Activated CD8-positive, alpha-beta T cell treated with anti-CD3 and anti-CD28 coated beads for 36 hours (primary cell): ENCODE results near the gene LGR4. TPM values are rescaled to one million over a fixed set of nuclear protein-coding genes. Genes with fewer than 3 reads are reported as not detected.

Experiments
- ATAC-seq: fragments of 200-7000 bp; cut with Tn5 transposase; one replicate; pipeline ENCODE4 v1.10.0; 2021; ENCODE audit warnings: mild to moderate bottlenecking, moderate library complexity
- CTCF ChIA-PET: fragments of 350-600 bp; sonication (Branson Sonifier 250); formaldehyde crosslinking; loops from one replicate; lab custom pipeline; 2021; ENCODE audit warnings: antibody characterized with exemption; lab: Charles Lee
- POLR2A ChIA-PET: fragments of 350-600 bp; sonication (Branson Sonifier 250); formaldehyde crosslinking; loops from one replicate; lab custom pipeline; 2021; ENCODE audit warnings: antibody characterized with exemption; lab: Charles Lee
- DNase-seq: peaks from one replicate; pipeline ENCODE4 v3.0.0-alpha.2; 2020
- H3K27ac Mint-ChIP-seq: one replicate; pipeline ENCODE4 v1.8.0; 2021; ENCODE audit warnings: mild to moderate bottlenecking, mixed read lengths
- H3K27me3 Mint-ChIP-seq: one replicate; pipeline ENCODE4 v1.8.0; 2021; ENCODE audit warnings: mixed read lengths
- H3K36me3 Mint-ChIP-seq: one replicate; pipeline ENCODE4 v1.8.0; 2021; ENCODE audit warnings: low read depth, mixed read lengths
- H3K4me1 Mint-ChIP-seq: one replicate; pipeline ENCODE4 v1.8.0; 2021; ENCODE audit warnings: low read depth, mixed read lengths
- H3K4me3 Mint-ChIP-seq: one replicate; pipeline ENCODE4 v1.8.0; 2021; ENCODE audit warnings: mild to moderate bottlenecking, moderate library complexity, mixed read lengths
- H3K9me3 Mint-ChIP-seq: one replicate; pipeline ENCODE4 v1.8.0; 2021; ENCODE audit warnings: mixed read lengths
- intact Hi-C: fragments of 100-400 bp; cut with micrococcal nuclease; formaldehyde crosslinking; loops from one replicate; pipeline ENCODE4 v1.10.0; 2022
- total RNA-seq, 2 experiments: library from RNA; stranded (reverse); gene quantifications; one replicate each; pipeline ENCODE4 v1.2.3, GENCODE V29; 2021
- TF ChIP-seq, protein P1 (sequence below): fragments of 200-600 bp; IDR thresholded peaks from one replicate; pipeline ENCODE4 v1.8.0; 2022; ENCODE audit warnings: antibody characterized with exemption, mild to moderate bottlenecking

Gene LGR4
- total RNA-seq, 2 experiments from 2014 or later = 0.09 TPM; not detected in 1

- POLR2A ChIA-PET = no interaction called here
These were observed 46.8 kb downstream of the LGR4 start for GRCh38 chr11:27425814-27426213.

GRCh38 chr11:27423125-27423524 is 49.5 kb downstream of the LGR4 start:
- Mint-ChIP-seq H3K36me3 (no peaks in the 10 kb centered on the region), H3K9me3 (no peaks in the 10 kb centered on the region), H3K27me3 (peaks cover 3% of the 10 kb centered on the region), H3K4me3 (no peak overlapping the region), H3K27ac (no peak overlapping the region), H3K4me1 (no peaks in the 10 kb centered on the region)
- no peak for ATAC-seq
- POLR2A ChIA-PET = no interaction called here
- no peak for DNase-seq
- CTCF ChIA-PET = interaction anchor here (1.1 kb wide), 1 partner anchor 26 kb away, joined by 3 read pairs; no protein-coding TSS in a partner anchor
- intact Hi-C loops = no loop called here
- TF ChIP-seq, protein P1, sequence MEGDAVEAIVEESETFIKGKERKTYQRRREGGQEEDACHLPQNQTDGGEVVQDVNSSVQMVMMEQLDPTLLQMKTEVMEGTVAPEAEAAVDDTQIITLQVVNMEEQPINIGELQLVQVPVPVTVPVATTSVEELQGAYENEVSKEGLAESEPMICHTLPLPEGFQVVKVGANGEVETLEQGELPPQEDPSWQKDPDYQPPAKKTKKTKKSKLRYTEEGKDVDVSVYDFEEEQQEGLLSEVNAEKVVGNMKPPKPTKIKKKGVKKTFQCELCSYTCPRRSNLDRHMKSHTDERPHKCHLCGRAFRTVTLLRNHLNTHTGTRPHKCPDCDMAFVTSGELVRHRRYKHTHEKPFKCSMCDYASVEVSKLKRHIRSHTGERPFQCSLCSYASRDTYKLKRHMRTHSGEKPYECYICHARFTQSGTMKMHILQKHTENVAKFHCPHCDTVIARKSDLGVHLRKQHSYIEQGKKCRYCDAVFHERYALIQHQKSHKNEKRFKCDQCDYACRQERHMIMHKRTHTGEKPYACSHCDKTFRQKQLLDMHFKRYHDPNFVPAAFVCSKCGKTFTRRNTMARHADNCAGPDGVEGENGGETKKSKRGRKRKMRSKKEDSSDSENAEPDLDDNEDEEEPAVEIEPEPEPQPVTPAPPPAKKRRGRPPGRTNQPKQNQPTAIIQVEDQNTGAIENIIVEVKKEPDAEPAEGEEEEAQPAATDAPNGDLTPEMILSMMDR = no peak

More at GRCh38 chr11:27425814-27426213, 46.8 kb downstream of the LGR4 start:
- Mint-ChIP-seq H3K27me3 (no peaks in the 10 kb centered on the region), H3K4me1 (no peaks in the 10 kb centered on the region), H3K36me3 (no peaks in the 10 kb centered on the region), H3K4me3 (no peak overlapping the region), H3K9me3 (no peaks in the 10 kb centered on the region), H3K27ac (no peak overlapping the region)
- TF ChIP-seq, protein P1 = no peak
- ATAC-seq (no peak), DNase-seq (no peak)
- CTCF ChIA-PET = no interaction called here
- intact Hi-C loops = no loop called here

- H3K9me3 Mint-ChIP-seq = no peaks in the 10 kb centered on the region
- no peak for DNase-seq
- no peak overlapping the region for H3K27ac Mint-ChIP-seq
- ChIA-PET CTCF (interaction anchor here (1.1 kb wide), 1 partner anchor 27 kb away, joined by 3 read pairs; no protein-coding TSS in a partner anchor), POLR2A (no interaction called here)
- intact Hi-C loops = no loop called here
- no peak for ATAC-seq
- no peak overlapping the region for H3K4me3 Mint-ChIP-seq
- TF ChIP-seq, protein P1 = no peak
- H3K4me1 Mint-ChIP-seq = no peaks in the 10 kb centered on the region
- H3K27me3 Mint-ChIP-seq = peaks cover 3% of the 10 kb centered on the region
- no peaks in the 10 kb centered on the region for H3K36me3 Mint-ChIP-seq
These were observed 50.6 kb downstream of the LGR4 start for GRCh38 chr11:27421819-27422494.

DNA sequence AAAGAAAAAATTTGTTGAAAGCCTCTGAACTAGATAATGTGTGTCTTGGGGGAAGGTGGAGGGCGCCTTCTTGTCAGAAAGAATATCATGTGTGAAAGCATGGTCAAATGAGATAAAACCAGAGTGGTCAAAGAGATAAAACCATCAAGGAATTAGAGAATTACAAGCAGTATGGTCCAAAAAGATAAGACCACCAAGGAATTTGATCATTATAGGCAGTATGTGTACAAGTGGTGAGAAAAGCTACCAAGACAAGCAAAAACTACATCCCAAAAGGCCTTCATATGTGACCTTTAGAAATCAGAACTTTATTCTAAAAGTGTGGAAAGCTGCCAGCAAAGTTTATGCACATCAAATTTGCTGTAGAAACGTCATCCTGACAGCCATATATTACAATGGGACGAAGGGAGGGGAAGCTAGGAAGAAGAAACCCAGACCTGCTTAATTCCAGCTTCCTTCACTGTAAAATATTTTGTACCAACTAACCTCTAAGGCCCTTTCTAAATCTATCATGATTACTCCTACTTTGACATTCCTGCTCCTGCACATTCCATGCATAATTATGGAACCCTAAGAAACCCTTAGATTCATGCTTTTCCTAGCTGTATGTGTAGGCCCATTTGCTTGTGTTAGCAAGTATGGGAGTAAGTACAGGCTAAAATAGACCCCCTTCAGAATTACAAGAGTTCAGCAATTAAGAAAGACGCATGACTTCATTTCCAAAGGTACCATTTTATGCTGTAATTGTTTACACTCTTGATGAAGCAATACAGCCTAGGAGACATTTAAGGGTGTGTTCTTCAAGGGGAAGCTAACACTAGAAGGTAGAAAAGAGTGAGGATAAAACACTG is 51.6 kb downstream of the LGR4 start:
- H3K4me1 Mint-ChIP-seq = no peaks in the 10 kb centered on the region
- no peak overlapping the region for H3K27ac Mint-ChIP-seq
- TF ChIP-seq, protein P1 = no peak
- no peak overlapping the region for H3K4me3 Mint-ChIP-seq
- POLR2A ChIA-PET = no interaction called here
- intact Hi-C loops = no loop called here
- DNase-seq (no peak), ATAC-seq (no peak)
- no peaks in the 10 kb centered on the region for H3K9me3 Mint-ChIP-seq
- CTCF ChIA-PET = interaction anchor here (0.8 kb wide), 1 partner anchor 263 kb away, joined by 3 read pairs; no protein-coding TSS in a partner anchor
- no peaks in the 10 kb centered on the region for H3K36me3 Mint-ChIP-seq
- H3K27me3 Mint-ChIP-seq = peaks cover 3% of the 10 kb centered on the region
